GM12878 (cell line): ENCODE results near the gene CP.

Experiments used
- BRCA1 ChIP-seq: IDR thresholded peaks from 2 replicates; pipeline ENCODE4 v1.6.1; 2011; ENCODE audit warnings: low read depth, low read length, improper control_type of control experiment
- EZH2 ChIP-seq: IDR thresholded peaks from 2 replicates; pipeline ENCODE4 v1.6.1; 2012; ENCODE audit warnings: low read depth, mild to moderate bottlenecking, control low read depth, inconsistent platforms, low read length, borderline replicate concordance; ENCODE audit not compliant: control insufficient read depth
- IKZF1 ChIP-seq: fragments of 450-650 bp; conservative IDR thresholded peaks from 2 replicates; pipeline ENCODE4 v1.6.1; 2017; ENCODE audit warnings: antibody characterized with exemption, mild to moderate bottlenecking
- SRF ChIP-seq, 2 experiments: IDR thresholded peaks; 2 replicates each; pipeline ENCODE4 v1.6.1; 2011; ENCODE audit warnings: low read depth in 2 of 2, low read length in 2 of 2, mild to moderate bottlenecking in 1 of 2, moderate library complexity in 1 of 2
- TF ChIP-seq, protein P1 (sequence below), 3 experiments: IDR thresholded peaks in 2 of 3; conservative IDR thresholded peaks in 1 of 3; 2 replicates each; pipeline ENCODE4 v1.5.1; 2011; ENCODE audit warnings: low read depth in 3 of 3, low read length in 3 of 3, mild to moderate bottlenecking in 3 of 3, control low read depth in 2 of 3, moderate library complexity in 2 of 3, inconsistent platforms in 1 of 3, mixed read lengths in 1 of 3; ENCODE audit not compliant: control insufficient read depth in 2 of 3, insufficient read depth in 1 of 3; ENCODE audit errors: extremely low read depth in 1 of 3

GRCh38 chr3:149129326-149130205 is 92.1 kb downstream of the CP start, which contains the start of gene HPS3:
- no peak for TF ChIP-seq BRCA1
- TF ChIP-seq IKZF1: peak; percentile 79
- TF ChIP-seq SRF (IDR thresholded peaks at IDR 0.05; ENCODE audit: low read depth in 2 of 2, low read length in 2 of 2): no peak
- TF ChIP-seq, protein P1, sequence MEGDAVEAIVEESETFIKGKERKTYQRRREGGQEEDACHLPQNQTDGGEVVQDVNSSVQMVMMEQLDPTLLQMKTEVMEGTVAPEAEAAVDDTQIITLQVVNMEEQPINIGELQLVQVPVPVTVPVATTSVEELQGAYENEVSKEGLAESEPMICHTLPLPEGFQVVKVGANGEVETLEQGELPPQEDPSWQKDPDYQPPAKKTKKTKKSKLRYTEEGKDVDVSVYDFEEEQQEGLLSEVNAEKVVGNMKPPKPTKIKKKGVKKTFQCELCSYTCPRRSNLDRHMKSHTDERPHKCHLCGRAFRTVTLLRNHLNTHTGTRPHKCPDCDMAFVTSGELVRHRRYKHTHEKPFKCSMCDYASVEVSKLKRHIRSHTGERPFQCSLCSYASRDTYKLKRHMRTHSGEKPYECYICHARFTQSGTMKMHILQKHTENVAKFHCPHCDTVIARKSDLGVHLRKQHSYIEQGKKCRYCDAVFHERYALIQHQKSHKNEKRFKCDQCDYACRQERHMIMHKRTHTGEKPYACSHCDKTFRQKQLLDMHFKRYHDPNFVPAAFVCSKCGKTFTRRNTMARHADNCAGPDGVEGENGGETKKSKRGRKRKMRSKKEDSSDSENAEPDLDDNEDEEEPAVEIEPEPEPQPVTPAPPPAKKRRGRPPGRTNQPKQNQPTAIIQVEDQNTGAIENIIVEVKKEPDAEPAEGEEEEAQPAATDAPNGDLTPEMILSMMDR (IDR thresholded peaks at IDR 0.05 in 2 of 3, conservative IDR thresholded peaks at IDR 0.05 in 1 of 3; ENCODE audit: control insufficient read depth in 2 of 3, extremely low read depth in 1 of 3, insufficient read depth in 1 of 3, low read depth in 3 of 3, low read length in 3 of 3): no peak
- TF ChIP-seq EZH2: no peak
